Measurements from ENCODE around the gene NFIX.
"Not testable (repeated sequence)": the region's sequence is repeated elsewhere in the genome, so short reads cannot be mapped to it uniquely, and the experiment has no call there.

Gene NFIX

DNA sequence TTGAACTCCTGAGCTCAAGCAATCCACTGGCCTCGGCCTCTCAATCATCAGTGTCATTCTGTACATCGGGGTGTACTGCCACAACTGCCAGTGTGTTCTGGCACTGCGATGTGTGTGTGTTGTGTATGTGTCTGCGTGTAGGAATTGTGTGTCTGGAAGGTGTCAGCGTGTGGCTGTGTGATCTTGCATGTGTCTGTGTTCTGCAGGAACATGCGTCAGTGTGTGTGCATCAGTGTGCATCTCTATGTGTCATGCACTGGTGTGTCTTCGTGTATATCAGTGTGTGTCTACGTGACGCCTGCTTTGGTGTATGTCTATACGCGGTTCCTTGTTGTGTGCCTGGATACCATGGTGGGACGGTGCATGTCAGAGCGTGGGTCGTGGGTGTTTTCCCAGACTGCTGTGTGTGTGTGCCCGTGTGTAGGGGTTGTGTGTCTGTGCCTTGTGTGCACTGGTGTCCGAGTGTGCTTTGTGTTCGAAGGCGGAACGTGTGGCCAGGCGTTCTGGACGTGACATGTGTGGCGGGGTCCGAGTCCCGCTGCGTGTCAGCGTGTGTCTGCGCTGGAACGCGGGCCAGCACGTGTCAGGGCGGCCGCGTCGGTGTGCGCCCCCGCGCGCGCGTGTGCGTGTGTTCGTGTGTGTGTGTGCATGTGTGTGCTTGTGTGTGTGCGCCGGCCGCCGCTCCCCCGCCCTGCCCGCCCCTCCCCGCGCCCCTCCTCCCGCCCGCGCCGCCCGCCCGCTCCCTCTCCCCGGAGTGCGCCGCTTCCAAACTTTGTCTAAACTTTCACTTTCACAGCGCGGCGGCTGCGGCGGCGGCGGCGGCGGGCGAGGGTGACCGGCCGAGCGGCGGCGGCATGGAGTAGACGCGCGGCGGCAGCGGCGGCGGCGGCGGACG, at the start of gene NFIX:
TSS of gene NFIX (plus strand) at position 775 of the 895 bp plus-strand sequence. CDS start 363 bp downstream, outside the sequence.
- no peak for DNase-seq (ENCODE audit: low read depth in 2 of 2, low spot score in 1 of 2)

DNA sequence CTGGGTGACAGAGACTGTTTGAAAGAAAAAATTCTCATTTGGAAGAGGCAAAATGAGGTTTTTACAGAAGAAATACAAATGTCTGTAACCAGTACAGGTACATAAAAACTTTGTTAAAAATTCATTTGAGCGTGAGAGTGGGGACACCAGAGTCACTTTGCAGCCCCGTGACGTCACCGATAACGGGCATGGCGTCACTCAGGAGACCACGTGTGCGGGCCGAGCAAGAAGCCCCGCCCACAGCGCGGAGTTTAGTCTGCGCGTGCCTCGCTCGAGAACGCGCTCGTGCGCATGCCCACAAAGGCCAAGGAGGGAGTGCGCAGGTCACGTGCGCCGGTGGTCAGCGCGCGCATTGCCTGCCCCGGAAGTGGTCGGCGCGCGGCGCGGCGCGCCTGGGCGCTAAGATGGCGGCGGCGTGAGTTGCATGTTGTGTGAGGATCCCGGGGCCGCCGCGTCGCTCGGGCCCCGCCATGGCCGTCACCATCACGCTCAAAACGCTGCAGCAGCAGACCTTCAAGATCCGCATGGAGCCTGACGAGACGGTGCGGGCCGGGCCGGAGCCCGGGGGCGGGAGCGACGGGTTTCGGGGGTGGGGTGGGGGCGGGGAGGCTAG, 49.7 kb upstream of the NFIX start, which contains the start of gene RAD23A:
TSS of gene RAD23A (plus strand) at position 384 of the 613 bp plus-strand sequence. CDS start at position 471, 87 bp downstream.
- DNase-seq (ENCODE audit: low read depth in 2 of 2, low spot score in 1 of 2) = peak; percentile 96 to 97

DNA sequence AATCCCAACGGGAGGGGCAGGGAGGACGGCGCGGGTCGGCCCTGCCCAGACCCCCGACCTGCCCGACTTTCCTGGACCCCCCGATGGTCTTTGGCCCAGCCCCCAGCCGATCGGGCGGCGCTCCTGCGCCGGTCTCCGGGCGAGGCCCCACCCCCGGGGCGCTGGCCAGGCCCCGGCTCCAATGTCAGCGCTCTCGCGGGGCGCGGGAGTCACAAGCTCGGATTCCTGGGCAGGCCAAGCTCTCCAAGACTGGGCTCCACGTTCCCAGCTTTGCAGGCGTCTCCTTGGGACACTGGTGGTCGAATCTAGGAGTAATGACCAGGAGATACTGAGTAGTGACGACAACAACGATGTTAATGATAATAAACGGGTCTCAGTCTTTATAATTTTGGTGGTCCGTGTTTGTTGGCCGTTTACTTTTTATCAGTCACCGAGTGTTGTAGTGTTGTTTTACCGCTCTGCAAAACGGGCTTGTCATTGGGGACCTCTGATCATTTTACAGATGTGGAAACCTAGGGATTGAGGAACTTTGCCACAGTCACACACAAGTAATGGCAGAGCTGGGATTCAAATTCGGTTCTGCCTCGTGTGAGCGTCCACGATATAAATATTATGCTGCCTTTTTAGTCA, 49.1 kb upstream of the NFIX start:
- no peak for DNase-seq (ENCODE audit: low read depth in 2 of 2, low spot score in 1 of 2)

DNA sequence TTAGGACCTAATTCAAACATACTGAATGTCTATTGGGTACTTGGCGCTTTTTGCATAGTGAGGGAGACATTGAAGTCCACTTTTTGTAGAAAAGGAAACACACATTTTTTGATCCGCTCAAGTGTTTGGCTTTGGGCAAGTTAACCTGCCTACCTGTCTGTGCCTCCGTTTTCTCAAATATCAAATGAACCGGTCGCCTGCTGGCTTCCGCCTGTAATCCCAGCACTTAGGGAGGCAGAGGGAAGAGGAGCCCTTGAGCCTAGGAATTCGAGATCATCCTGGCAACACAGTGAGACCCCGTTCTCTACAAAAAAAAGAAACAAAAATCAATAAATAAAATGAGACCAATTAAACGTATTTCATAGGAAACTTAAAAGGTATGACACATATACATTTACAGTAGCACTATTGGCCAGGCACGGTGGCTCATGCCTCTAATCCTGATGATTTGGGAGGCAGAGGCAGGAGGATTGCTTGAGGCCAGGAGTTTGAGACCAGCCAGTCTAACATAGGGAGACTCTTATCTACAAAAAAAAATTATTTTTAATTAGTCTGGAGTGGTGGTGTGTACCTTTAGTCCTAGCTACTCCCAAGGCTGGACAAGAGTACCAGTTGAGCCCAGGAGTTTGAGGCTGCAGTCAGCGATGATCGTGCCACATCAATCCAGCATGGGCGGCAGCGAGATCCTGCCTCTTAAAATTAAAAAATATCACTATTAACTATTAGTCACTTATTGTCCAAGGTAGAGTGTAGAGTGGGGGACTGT, 48.4 kb upstream of the NFIX start:
- DNase-seq (ENCODE audit: low read depth in 2 of 2, low spot score in 1 of 2) = no peak

DNA sequence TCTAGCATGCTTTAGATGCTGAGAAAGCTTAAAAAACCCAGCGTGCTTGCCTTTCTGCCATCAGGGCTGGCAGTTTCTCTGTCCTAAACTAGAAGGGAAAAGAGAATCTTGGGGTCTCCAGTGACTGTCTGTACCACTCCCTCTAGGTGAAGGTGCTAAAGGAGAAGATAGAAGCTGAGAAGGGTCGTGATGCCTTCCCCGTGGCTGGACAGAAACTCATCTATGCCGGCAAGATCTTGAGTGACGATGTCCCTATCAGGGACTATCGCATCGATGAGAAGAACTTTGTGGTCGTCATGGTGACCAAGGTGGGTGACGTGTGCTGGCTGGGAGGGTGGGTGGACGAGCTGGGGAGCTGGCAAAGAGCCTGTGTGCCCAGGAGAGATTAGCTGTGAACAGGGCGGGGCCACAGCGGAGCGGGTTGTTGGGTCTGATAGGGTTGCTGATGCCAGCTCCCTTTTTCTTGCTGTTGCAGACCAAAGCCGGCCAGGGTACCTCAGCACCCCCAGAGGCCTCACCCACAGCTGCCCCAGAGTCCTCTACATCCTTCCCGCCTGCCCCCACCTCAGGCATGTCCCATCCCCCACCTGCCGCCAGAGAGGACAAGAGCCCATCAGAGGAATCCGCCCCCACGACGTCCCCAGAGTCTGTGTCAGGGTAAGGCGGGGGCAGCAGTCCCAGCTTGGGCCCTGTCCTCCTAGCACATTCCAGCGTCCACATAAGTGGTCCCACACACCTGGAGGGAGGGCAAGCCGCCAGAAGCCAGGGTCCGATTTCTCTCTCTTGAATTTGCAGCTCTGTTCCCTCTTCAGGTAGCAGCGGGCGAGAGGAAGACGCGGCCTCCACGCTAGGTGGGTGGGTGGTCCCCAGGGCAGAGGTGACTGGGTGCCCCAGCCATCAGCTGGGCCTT, 47.3 kb upstream of the NFIX start:
- no peak for DNase-seq (ENCODE audit: low read depth in 2 of 2, low spot score in 1 of 2)

DNA sequence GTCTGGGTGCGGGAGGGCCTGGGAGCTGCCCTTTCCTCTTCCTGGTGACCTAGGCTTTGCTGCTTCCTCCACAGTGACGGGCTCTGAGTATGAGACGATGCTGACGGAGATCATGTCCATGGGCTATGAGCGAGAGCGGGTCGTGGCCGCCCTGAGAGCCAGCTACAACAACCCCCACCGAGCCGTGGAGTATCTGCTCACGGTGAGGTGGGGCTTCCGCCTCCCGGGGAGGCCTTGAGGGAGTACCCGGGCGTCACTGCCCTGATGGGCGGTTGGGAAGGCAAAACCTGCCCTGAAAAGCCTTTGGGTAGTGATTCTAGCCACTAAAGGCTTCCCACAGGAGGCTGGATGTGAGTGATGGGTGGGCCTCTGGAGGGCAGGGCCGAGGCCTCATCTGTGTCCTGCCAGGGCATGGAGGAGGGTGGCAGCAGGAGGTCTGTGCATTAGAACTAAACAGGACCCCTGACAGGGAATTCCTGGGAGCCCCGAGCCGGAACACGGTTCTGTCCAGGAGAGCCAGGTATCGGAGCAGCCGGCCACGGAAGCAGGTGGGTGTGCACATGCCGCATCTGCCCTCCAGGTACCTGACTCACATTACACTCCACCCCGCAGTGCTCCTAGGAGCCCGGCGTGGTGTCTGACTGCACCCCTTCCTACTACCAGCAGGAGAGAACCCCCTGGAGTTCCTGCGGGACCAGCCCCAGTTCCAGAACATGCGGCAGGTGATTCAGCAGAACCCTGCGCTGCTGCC, 46.5 kb upstream of the NFIX start:
- no peak for DNase-seq (ENCODE audit: low read depth in 2 of 2, low spot score in 1 of 2)

DNA sequence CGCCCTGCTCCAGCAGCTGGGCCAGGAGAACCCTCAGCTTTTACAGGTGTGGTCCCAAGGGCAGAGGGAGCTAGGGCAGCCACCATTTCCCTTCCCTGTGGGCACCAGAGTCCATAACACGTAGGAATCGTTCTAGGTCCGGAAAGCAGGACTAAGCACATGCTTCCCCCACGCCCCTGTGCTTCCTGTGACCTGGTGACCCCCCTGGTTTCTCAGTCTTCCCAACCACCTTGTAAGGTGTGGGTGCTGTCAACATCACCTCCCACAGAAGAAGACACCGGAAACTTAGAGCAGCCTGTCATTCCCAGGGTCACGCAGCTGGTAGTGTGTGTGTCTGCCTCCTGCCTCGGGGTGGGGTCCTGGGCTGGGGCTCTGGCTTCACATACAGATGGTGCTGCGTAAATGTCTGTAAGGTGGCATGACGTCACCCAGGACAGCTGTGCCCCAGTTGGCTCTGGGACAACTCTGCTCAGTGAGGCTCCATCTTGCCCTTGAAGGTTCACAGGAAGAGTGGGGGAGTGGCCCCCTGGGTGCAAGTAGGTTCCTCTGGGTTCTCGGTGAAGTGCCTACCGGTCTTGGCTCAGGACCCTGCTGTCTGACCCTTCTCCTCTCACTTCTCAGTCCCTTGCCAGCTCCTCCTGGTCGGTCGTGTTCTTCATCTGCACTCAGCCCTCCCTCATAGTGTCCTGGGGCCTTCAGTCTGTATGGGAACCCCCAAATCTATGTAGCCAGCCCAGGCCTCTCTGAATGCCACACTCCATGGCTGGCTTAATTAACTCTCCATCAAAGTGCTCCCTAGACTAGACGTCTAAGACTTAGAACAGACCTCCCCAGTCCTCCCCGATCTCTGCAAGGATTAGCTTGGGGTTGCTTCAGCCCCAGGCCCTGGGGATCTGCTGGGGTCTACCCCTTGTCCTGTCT, 45.7 kb upstream of the NFIX start:
- DNase-seq (ENCODE audit: low read depth in 2 of 2, low spot score in 1 of 2) = no peak

DNA sequence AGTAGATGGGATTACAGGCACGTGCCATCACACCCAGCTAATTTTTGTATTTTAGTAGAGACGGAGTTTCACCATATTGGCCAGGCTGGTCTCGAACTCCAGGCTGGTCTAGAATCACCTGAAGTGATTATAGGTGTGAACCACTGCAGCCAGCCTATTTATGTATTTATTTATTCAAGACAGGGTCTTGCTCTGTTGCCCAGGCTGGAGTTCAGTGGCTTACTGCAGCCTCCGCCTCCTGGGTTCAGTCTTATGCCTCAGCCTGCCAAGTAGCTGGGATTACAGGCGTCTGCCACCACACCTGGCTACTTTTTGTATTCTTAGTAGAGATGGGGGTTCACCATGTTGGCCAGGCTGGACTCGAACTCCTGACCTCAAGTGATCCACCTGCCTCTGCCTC, 43.2 kb upstream of the NFIX start:
- not testable (repeated sequence) for DNase-seq (ENCODE audit: low read depth in 2 of 2, low spot score in 1 of 2)

DNA sequence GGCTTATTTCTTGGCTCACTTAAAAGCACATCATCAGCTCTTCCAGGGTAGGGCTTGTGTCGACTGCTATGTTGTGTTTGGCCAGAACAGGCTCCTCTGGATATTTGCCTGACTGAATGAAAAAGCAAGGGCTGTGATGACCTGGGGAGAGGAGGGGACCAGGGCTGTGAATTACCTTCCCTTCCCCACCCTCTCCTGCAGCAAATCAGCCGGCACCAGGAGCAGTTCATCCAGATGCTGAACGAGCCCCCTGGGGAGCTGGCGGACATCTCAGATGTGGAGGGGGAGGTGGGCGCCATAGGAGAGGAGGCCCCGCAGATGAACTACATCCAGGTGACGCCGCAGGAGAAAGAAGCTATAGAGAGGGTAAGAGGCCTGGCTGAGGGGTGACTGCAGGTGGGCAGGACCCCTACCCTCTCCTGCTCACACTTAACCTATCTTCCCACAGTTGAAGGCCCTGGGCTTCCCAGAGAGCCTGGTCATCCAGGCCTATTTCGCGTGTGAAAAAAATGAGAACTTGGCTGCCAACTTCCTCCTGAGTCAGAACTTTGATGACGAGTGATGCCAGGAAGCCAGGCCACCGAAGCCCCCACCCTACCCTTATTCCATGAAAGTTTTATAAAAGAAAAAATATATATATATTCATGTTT, 42.7 kb upstream of the NFIX start:
- no peak for DNase-seq (ENCODE audit: low read depth in 2 of 2, low spot score in 1 of 2)

DNA sequence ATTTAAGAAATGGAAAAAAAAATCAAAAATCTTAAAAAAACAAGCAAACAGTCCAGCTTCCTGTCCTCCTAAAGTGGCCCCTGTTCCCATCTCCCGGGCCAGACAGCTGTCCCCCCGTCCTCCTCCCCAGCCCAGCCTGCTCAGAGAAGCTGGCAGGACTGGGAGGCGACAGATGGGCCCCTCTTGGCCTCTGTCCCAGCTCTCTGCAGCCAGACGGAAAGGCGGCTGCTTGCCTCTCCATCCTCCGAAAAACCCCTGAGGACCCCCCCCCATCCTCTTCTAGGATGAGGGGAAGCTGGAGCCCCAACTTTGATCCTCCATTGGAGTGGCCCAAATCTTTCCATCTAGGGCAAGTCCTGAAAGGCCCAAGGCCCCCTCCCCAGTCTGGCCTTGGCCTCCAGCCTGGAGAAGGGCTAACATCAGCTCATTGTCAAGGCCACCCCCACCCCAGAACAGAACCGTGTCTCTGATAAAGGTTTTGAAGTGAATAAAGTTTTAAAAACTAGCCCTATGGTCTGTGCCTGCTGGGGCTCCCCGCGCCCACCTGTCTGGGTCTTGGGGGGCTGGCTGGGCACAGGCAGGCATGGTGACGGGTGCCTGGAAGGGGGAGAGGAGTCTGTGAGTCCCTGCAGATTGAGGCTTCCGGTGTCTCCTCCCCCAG, 42.0 kb upstream of the NFIX start:
- DNase-seq (ENCODE audit: low read depth in 2 of 2, low spot score in 1 of 2) = no peak

DNA sequence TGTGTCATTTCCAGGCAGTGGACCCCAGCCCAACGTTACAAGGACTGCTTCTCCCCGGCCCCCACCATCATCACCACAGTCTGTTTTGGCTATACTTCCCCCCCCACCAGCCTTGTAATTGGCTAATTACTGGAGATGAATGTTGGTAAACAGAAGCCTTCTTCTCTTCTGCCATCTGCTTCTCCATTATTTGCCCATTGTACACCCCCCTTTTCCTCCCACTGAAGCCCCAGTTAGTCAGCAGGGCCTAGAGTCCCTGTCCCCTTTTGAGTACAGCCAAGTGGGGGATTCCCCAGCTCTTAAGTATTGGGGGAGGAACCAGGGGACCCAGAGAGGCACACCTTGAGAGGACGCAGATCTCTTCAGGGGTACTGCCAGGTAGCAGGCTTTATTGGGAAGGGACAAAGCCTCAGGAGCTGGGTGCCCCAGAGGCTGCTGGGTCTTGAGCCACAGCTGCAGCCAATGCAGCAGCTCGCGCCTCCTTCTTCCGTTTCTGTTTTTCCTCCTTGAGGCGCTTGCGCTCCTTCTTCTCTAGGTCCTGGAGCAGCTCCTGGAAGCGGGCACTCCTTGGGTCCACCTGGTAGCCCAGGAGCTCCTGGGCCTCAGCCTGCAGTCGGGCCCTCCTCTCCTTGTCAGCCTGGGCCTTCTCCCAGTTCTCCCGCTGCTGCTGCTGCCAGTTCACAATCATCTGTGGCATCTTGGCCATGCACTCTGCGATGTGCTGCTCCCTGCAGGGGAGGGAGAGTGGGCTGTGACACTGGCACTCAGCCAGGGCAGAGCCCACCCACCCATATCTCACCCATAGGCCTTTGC, 41.3 kb upstream of the NFIX start:
- no peak for DNase-seq (ENCODE audit: low read depth in 2 of 2, low spot score in 1 of 2)

DNA sequence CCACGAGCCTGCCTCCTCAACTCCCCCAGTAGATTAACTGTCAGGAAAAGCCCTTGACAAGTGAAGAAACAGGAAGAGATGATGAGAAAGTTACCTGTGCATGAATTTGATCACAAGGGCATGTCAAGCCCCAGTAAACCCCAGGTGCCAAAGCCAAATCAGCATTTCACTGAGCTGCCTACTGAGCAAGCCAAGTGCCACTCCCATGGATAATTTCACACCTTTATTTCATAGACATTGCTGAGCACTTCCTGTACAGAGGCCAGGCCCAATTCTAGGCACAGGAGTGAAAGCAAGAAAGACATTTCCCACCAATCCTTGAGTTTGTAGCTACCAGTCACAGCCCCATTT, 40.7 kb upstream of the NFIX start:
- DNase-seq (ENCODE audit: low read depth in 2 of 2, low spot score in 1 of 2) = no peak

DNA sequence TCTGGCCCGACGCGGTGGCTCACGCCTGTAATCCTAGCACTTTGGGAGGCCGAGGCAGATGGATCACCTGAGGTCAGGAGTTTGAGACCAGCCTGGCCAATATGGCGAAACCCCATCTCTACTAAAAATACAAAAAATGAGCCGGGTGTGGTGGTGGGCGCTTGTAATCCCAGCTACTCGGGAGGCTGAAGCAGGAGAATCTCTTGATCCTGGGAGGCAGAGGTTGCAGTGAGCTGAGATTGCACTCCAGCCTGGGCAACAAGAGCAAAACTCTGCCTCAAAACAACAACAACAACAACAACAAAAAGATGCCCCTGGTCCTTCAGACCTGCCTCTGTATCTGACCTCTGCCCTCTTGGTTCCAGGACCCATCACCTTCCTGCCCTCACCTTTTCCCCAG, 39.7 kb upstream of the NFIX start:
- DNase-seq (ENCODE audit: low read depth in 2 of 2, low spot score in 1 of 2) = not testable (repeated sequence)

DNA sequence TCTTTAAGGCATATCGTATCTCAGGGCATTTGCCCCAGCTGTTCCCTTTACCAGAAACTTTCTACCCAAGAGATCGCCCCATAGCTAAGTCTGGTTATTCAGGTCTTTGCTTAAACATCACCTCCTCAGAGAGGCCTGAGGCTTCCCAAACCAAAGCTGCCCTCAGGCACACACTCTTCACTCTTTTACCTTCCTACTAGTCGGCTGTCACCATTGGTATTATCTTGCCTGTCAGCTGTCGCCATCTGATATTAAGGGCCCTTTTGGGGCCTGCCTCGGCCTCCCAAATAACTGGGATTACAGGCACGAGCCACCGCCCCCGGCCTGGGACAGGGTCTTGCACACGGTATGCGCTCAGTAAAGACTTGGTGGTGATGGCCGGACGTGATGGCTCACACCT, 39.3 kb upstream of the NFIX start:
- DNase-seq (ENCODE audit: low read depth in 2 of 2, low spot score in 1 of 2) = no peak

DNA sequence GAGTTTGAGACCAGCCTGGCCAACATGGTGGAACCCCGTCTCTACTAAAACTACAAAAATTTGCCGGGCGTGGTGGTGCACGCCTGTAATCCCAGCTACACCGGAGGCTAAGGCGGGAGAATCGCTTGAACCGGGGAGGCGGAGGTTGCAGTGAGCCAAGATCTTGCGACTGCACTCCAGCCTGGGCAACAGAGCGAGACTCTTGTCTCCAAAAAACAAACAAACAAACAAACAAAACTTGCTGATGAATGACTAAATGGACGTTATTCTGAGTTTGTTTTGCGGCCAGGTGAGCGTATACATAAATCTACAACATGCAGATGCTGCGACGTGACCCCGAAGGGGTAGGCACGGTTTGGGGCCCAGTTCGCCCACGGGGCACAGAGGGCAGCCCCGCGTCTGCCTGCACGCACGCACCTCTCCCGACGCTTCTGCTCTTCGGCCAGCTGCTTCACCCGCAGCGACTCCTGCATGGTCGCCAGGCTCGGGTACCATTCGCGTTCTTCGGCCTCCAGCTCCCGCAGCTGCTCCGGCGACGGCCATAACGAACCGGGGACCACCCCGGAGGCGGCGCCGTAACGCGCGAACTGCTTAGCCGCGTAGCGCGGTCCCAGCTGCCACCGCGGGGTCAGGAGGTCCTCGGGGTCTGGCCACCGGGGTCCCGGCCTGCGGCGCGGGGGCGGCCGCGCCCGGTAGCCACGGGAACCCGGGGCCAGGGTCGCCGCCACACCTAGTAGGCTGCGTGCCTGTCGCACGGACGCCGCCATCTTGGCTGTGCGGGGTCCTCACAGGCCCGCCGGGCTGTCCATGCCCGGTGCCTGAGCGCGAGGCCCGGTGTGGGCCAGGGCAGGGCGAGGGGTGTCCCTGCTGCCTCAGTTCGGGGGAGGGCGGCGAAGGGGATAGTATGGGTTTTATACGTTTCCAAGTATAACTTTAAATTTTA, 38.6 kb upstream of the NFIX start, which contains the start of gene GADD45GIP1:
TSS of gene GADD45GIP1 (minus strand) at position 778 of the 943 bp plus-strand sequence. CDS start at position 767, 11 bp downstream.
- DNase-seq (ENCODE audit: low read depth in 2 of 2, low spot score in 1 of 2) = peak in 1 of 2 donors; percentile 53

All from stimulated activated CD8-positive, alpha-beta memory T cell treated with anti-CD3 and anti-CD28 coated beads, Interleukin-4, amount 100 ng/mL, for 1 hour (primary cell).